Mesothelial cell of epicardium (in vitro differentiated cells): Measurements from ENCODE around the gene PRDM16. TPM values are rescaled to one million over a fixed set of nuclear protein-coding genes. Genes with fewer than 3 reads are reported as not detected.

Experiments
- DNase-seq, 2 experiments: peaks; one replicate each; pipeline ENCODE4 v3.0.0; 2021; ENCODE audit warnings: low spot score in 2 of 2; ENCODE audit not compliant: unreplicated experiment in 2 of 2
- H3K27ac Mint-ChIP-seq: 2 replicates; pipeline ENCODE4 v1.8.0; 2021; ENCODE audit warnings: mixed read lengths
- H3K27me3 Mint-ChIP-seq: 2 replicates; pipeline ENCODE4 v1.8.0; 2021; ENCODE audit warnings: low read depth, mixed read lengths
- H3K36me3 Mint-ChIP-seq: 2 replicates; pipeline ENCODE4 v1.8.0; 2021; ENCODE audit warnings: mixed read lengths
- H3K4me1 Mint-ChIP-seq: 2 replicates; pipeline ENCODE4 v1.8.0; 2021; ENCODE audit warnings: mixed read lengths
- H3K4me3 Mint-ChIP-seq: 2 replicates; pipeline ENCODE4 v1.8.0; 2021; ENCODE audit warnings: mild to moderate bottlenecking, moderate library complexity, mixed read lengths
- H3K9me3 Mint-ChIP-seq: 2 replicates; pipeline ENCODE4 v1.8.0; 2021; ENCODE audit warnings: mixed read lengths
- CTCF ChIP-seq: fragments of 200-600 bp; sonication (generic); IDR thresholded peaks from one replicate; pipeline ENCODE4 v1.5.0; 2021; ENCODE audit warnings: antibody characterized with exemption; ENCODE audit not compliant: unreplicated experiment
- total RNA-seq: library from RNA; stranded (reverse); gene quantifications from 3 replicates; pipeline ENCODE4 v1.2.1, GENCODE V29; 2021

The PRDM16 gene
- total RNA-seq, 1 donor from 2014 or later: 1.4 TPM

- H3K9me3 Mint-ChIP-seq: peaks cover 2% of the 10 kb centered on the region
- no peak overlapping the region for H3K27ac Mint-ChIP-seq
- peaks cover 14% of the 10 kb centered on the region for H3K4me1 Mint-ChIP-seq
- no peak overlapping the region for H3K4me3 Mint-ChIP-seq
- H3K36me3 Mint-ChIP-seq: no peaks in the 10 kb centered on the region
- no peak for DNase-seq
- H3K27me3 Mint-ChIP-seq: peaks cover 46% of the 10 kb centered on the region
- no peak for TF ChIP-seq CTCF
These were observed 372.9 kb downstream of the PRDM16 start for GRCh38 chr1:3441880-3442279.

DNA sequence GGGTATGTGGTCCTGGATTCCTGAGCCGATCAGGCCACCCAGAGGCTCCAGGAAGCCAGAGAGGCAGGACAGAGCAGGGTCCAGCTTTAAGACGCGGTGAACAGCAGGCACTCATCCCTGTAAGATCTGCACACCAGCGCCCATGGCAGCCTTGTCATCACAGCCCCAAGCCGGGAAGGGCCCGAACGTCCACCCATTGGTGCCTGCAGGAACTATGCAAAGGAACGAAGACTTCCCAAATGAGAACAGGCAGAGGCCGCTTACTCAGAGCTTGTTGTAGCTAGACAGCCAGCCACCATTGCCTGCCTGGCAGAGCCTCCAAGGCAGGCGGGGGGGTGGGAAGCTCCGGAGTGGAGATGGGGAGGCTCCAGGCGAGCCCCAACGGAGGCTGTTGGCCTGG lies 373.3 kb downstream of the PRDM16 start:
- no peak for DNase-seq
- no peak for TF ChIP-seq CTCF

GRCh38 chr1:3442901-3443300 lies 373.9 kb downstream of the PRDM16 start:
- TF ChIP-seq CTCF: no peak
- no peaks in the 10 kb centered on the region for H3K36me3 Mint-ChIP-seq
- peaks cover 14% of the 10 kb centered on the region for H3K4me1 Mint-ChIP-seq
- DNase-seq: no peak
- no peak overlapping the region for H3K4me3 Mint-ChIP-seq
- H3K27me3 Mint-ChIP-seq: peaks cover 44% of the 10 kb centered on the region
- no peak overlapping the region for H3K27ac Mint-ChIP-seq
- H3K9me3 Mint-ChIP-seq: peaks cover 12% of the 10 kb centered on the region

More for the DNA sequence above, 373.3 kb downstream of the PRDM16 start:
- peaks cover 7% of the 10 kb centered on the region for H3K9me3 Mint-ChIP-seq
- H3K36me3 Mint-ChIP-seq: no peaks in the 10 kb centered on the region
- peaks cover 45% of the 10 kb centered on the region for H3K27me3 Mint-ChIP-seq
- H3K4me3 Mint-ChIP-seq: no peak overlapping the region
- H3K27ac Mint-ChIP-seq: no peak overlapping the region
- peaks cover 14% of the 10 kb centered on the region for H3K4me1 Mint-ChIP-seq

DNA sequence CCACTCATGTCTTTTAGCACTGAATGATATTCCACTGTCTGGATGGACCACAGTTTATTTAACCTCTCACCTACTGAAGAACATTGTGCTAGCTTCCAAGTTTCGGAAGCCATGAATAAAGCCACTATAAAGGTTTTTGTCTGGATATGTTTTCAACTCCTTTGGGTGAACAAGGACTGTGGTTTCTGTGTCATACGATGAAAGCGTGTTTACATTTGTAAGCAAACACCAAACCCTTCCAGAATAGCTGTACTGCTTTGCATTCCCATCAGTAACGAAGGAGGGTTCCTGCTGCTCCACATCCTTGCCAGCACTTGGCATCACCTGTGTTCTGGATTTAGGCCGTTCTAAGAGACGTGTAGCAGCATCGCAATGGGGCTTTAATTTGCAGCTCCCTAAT lies 374.8 kb downstream of the PRDM16 start:
- H3K4me3 Mint-ChIP-seq: no peak overlapping the region
- peaks cover 16% of the 10 kb centered on the region for H3K9me3 Mint-ChIP-seq
- H3K4me1 Mint-ChIP-seq: peaks cover 14% of the 10 kb centered on the region
- TF ChIP-seq CTCF: no peak
- peaks cover 44% of the 10 kb centered on the region for H3K27me3 Mint-ChIP-seq
- no peak for DNase-seq
- H3K27ac Mint-ChIP-seq: no peak overlapping the region
- no peaks in the 10 kb centered on the region for H3K36me3 Mint-ChIP-seq

DNA sequence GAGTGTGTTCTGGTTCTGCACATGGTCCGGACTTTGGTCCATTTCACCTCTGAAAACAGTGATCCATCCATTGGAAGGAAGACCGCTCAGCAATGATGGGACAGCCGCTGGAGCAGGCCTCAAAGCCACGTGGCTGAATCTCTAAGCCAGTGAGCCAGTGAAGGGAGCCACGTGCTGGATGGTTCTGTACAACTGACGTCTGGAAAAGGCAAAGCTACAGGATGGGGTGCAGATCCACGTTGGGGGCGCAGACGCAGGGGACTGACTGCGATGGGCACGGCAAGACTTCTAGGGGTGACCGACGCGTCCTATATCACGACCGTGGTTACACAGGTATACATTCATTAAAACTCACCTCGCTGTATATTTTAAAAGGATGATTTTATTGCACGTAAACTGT lies 375.3 kb downstream of the PRDM16 start:
- TF ChIP-seq CTCF: no peak
- no peak overlapping the region for H3K27ac Mint-ChIP-seq
- no peaks in the 10 kb centered on the region for H3K36me3 Mint-ChIP-seq
- peaks cover 46% of the 10 kb centered on the region for H3K27me3 Mint-ChIP-seq
- H3K4me1 Mint-ChIP-seq: peaks cover 14% of the 10 kb centered on the region
- H3K9me3 Mint-ChIP-seq: peaks cover 16% of the 10 kb centered on the region
- no peak for DNase-seq
- no peak overlapping the region for H3K4me3 Mint-ChIP-seq

- no peak overlapping the region for H3K27ac Mint-ChIP-seq
- peaks cover 16% of the 10 kb centered on the region for H3K9me3 Mint-ChIP-seq
- peaks cover 14% of the 10 kb centered on the region for H3K4me1 Mint-ChIP-seq
- H3K4me3 Mint-ChIP-seq: no peak overlapping the region
- no peak for TF ChIP-seq CTCF
- no peak for DNase-seq
- H3K27me3 Mint-ChIP-seq: peaks cover 50% of the 10 kb centered on the region
- H3K36me3 Mint-ChIP-seq: no peaks in the 10 kb centered on the region
These were observed 375.7 kb downstream of the PRDM16 start for GRCh38 chr1:3444736-3445135.
